GM10266 (cell line): Measurements from ENCODE around the gene PRSS57.

Source experiments
- DNase-seq: peaks from one replicate; pipeline ENCODE4 v3.0.0; 2012; ENCODE audit errors: extremely low spot score
- CTCF ChIP-seq: IDR thresholded peaks from 2 replicates; pipeline ENCODE4 v1.5.1; 2012; ENCODE audit warnings: mild to moderate bottlenecking, low read depth; ENCODE audit not compliant: control insufficient read depth, insufficient read depth; ENCODE audit errors: missing control alignments

PRSS57 gene

GRCh38 chr19:655691-656090, 39.6 kb downstream of the PRSS57 start:
- TF ChIP-seq CTCF: no peak

GRCh38 chr19:653425-653824, 41.8 kb downstream of the PRSS57 start:
- no peak for DNase-seq
- no peak for TF ChIP-seq CTCF

More at GRCh38 chr19:655691-656090, 39.6 kb downstream of the PRSS57 start:
- DNase-seq: no peak

GRCh38 chr19:652467-653389, 42.5 kb downstream of the PRSS57 start:
- no peak for TF ChIP-seq CTCF
- DNase-seq: no peak

- TF ChIP-seq CTCF: no peak
- no peak for DNase-seq
Measured at GRCh38 chr19:651991-652390, 43.3 kb downstream of the PRSS57 start.

GRCh38 chr19:651114-651818, 44.0 kb downstream of the PRSS57 start:
- peak; percentile 29 for DNase-seq

GRCh38 chr19:650121-650520, 45.1 kb downstream of the PRSS57 start:
- DNase-seq: no peak
- TF ChIP-seq CTCF: no peak

More at GRCh38 chr19:651114-651818, 44.0 kb downstream of the PRSS57 start:
- TF ChIP-seq CTCF: no peak
